Measurements from ENCODE around the gene ATAD2B.
"Not testable (repeated sequence)": the region's sequence is repeated elsewhere in the genome, so short reads cannot be mapped to it uniquely, and the experiment has no call there.

ATAD2B gene

DNA sequence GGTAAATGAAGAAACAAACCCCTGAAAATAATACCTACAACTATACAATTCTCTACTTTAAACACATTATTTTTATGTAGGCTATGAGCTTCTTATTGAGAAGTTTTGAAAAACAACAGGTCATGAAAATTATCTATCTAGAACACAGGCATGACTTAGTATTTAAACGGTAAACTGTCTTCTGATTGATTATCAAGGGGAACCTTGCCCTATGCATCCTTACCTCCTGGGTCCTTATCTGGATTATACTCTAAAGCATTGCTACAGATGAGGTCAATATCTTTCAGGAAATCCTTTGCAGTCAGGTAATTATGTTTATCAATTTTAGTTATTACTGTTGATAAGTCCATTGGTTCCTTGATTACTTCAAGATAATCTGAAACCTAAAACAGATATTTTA, 144.3 kb downstream of the ATAD2B start:
- DNase-seq = no peak

DNA sequence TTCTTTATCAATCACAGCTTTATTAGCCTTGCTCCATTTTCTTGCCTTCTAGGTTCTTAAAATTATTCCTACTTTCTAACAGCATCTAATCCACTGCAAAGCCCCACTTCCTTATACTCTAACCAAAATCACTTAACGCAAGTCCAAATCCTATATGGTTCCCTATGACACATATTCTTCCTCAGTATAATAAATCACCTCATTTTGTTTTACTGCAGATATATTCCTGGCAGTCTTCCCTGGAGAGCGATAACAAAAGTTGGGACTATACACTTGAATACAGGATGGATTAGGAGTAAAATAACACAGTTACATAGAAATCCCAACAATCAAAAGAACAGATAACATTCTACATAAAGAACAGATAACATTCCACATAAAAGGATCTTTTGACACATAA, 144.8 kb downstream of the ATAD2B start:
- DNase-seq = no peak

DNA sequence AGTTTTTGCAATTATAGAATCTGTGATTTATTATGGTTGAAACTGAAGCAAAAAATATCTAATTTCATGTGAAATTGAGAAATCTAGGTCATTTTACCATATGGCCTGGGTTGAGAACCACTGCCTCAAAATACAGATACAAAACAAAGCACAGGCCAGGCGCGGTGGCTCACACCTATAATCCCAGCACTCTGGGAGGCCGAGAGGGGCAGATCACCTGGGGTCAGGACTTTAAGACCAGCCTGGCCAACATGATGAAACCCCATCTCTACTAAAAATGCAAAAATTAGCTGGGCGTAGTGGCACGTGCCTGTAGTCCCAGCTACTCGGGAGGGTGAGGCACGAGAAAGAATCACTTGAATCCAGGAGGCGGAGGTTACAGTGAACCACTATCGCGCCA, 146.5 kb downstream of the ATAD2B start:
- DNase-seq = not testable (repeated sequence)

DNA sequence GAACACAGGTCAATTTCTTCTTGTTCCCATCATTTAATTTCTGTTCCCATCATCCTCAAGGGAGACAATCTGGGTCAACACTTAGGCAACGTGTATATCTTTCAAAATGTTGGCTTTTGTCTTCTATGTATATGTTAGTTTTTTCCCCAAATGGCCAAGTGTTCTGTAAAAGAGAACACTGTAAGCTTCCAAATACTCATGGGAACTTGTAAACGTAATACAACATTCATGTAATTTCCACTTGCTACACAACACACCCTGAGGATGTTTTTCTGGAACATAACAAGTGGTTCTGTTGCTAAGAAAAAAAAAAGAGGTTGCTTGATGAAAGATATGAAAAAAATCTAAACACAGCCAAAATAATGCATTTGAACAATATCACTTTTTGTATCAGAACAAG, 149.1 kb downstream of the ATAD2B start:
- DNase-seq = no peak

DNA sequence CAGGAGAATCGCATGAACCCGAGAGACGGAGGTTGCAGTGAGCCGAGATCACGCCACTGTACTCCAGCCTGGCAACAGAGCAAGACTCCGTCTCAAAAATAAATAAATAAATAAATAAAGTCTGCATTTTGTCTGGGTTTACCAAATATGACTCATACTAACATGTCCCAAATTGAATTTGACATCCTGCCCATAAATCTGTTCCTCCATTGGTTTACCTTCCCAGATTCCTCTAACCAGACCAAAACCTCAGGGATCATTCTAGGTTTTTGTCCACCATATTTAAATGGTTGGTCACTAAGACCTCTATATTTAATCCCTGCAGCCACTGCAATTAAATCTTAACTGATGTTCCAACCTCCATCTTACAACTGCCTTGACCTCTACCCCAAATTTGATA, 150.9 kb downstream of the ATAD2B start:
- no peak for DNase-seq

DNA sequence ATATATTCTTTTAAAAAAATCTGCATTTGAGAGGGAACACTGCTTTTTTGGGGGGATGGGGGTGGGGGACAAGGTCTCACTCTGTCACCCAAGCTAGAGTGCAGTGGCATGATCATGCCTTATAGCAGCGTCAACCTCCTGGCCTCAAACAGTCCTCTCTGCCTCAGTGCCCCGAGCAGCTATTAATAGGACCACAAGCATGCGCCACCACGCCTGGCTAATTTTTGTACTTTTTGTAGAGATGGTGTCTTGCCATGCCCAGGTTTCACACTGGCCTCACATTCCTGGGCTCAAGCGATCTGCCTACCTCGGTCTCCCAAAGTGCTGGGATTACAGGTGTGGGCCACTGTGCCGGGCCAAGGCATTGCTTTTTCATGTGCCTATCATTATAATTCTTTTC, 154.2 kb downstream of the ATAD2B start:
- no peak for DNase-seq

DNA sequence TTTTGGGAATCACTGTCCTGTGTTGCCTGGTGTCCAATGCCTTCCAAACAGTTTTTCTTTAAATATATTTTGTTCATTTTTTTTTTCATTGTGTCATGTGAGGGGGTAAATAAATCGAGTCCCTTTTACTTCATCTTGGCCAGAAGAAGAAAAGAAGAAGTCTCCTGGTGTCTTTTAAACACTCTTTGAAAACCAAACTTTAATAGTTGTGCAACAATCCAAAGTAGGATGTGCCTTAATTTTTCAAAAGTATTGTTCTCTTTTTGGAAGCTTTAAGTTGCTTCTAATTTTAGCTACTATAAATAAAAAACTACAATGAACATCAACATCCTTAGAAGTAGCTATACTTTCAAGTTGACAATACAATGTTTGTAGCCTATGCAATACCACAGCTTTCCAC, 154.9 kb downstream of the ATAD2B start:
- no peak for DNase-seq

DNA sequence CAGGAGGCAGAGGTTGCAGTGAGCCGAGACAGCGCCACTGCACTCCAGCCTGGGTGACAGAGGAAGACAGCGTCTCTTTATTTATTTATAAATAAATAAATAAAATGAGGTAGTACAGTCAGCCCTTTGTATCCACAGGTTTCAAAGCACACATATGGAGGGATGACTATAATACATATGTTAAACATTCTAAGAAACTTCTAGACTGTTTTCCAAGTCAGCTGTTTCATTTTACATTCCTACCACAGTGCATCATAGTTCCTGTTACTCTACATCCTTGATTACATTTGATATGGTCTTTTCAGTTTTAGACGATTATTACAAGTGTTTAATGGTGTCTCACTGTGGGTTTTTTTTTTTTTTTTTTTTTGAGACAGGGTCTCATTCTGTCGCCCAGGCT, 157.6 kb downstream of the ATAD2B start:
- DNase-seq = no peak

DNA sequence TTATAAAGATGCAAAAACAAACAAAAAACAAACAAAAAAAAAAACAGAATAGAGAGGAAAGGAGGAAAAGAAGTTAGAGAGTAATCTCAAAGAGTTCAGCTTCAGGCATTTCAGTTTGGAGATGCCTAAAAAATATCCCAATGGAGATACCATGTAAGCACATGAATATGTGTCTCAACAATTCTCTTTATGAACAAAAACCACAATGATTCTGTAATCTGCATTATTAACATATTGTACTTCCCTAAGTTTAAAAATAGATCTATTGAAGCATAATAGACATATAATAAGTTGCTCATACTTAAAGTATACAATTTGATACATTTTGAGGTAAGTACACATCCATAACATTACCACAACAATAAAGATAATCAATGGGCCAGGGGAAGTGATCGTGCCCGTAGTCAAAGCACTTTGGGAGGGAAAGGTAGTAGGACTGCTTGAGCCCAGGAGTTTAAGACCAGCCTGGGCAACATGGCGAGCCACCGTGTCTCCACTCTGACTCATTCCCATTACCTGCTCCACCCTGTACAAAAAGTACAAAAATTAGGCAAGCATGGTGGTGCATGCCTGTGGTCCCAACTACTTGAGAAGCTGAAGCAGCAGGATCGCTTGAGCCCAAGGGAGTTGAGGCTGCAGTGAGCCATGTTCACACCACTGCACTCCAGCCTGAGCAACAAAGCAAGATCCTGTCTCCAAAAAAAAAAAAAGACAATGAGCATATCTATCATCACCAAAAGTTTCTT, 158.9 kb downstream of the ATAD2B start:
- no peak for DNase-seq

DNA sequence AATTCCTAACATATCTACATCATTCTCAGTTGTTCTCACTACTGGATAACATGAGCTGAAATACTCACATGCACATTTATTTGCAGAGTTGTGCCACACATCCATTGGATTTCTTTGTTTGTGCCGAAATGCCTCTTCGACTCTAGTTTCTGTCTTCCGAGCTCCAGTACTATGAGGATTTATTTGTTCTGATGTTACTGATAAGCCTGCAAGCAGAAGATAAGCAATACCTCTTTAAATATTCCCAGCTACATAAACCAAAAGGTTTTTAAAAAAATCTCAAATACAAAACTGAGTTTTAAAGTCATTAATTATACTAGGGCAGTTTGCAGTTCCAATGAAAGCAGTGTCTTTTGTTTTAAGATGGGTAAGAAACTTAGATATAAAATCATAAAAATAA, 164.8 kb downstream of the ATAD2B start:
- no peak for DNase-seq

DNA sequence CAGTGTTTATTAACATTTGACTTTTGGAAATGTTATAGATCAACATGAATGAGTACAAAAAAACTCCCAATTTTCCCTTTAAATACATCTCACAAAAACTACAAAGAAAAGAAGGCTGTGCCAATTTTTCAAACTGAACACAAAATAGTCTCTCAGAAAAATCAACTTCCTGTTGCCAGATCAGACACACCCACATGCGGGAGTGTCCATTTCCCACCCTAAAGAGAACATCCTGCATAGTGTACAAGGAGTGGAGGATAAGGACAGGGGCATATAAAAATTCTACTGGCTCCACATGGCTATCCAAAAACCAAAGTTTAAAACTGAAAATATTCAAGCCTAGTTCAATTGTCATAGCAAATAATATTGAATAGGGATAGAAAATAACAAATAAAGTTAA, 165.3 kb downstream of the ATAD2B start:
- no peak for DNase-seq

DNA sequence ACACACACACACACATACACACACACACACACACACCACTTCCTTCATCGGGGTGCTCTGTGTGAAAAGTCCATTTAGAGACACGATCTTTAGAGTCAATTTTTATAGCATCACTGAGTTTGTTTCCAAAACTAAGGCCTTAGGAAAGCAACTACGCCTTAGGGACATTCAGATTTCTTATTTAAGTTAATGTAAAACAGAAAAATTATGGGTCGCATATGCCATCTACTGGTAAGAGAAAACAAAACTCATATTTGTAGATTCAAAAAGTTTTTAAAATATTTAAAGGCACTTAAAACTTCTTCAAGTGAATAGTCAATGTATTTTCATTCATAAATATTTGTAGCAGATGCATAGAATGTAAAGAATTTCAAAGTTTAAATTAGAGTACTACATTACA, 166.2 kb downstream of the ATAD2B start:
- DNase-seq = peak; percentile 28

DNA sequence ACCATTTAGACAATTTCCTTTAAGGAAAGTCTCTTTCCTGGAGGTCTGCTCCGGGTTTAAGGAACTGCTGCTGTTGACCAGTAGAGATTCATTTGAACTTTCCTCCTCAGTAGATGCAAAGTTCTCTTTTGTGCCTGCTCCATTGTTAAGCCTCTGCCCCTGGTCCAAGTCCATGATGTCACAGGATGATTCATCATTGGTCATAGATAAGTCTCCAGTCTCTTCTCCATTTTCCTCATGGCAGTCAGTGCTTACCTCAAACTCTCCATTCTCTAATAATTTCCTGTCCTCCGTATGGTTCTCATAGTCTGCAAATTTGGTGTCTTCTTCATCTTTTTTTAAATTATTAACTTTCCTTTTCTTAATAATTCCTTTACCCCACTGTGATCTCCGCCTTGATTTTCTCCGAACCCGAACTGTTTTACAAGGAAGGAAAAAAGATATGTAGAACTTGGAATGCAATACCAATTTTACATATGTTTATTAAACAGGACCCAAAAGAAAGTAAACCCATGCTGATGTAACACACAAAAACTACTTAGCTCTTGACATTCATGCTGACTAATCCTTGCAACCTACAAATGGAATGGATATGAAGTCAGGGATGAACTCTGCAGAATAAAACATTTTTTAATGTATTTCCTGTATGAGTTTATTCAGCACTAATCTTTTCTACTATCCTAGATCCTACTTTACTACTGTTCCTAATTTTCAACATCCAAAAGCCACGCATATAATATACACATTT, 169.1 kb downstream of the ATAD2B start:
- DNase-seq = peak; percentile 44

DNA sequence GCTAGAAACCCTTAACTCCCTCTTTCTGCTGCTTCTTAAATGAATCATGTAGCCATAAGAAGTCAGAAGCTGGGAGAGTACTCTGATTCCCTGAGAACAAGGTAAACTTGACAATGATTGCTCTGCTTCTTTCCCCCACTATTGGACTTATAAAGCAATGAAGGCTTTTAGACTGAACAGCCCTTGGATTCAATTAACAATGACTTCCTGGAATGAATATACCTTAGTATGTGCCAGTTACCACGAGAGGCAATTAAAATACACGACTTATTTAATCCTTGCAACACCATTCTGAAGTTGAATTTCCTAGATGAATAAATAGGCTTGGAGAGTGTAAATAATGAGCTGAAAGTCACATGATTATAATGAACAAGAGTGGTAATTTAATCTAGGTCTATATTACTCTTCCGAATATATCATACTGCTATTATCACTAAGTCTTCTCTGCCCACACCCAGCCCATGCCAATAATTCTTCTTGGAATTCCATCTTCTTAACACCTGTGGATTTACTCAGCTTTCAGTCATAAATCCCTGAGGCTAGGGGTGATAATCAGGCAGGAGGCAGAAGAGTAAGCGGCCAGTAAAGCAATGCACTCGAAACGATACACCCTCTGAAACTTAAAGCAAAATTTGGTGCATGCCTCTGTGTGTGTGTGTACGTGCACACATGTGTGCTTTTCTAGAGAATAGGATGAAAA, 170.2 kb downstream of the ATAD2B start:
- no peak for DNase-seq

DNA sequence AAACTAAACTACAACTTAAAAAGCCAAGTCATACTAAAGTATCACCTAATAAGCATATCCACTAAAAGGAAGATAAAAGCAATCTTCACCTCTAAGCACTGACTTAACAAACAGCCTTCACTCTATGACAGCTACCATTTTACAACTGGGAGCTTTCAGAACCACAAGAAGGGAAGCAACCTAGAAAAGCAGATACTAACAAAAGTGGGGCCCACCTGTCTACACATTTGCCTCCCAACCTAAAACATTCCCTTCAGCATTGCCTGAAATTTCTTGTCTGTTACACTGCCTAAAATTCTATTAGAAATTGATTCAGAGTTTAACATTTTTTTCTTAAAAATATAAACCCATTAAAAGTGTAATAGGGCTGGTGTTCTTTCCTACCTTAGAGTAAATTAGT, 172.0 kb downstream of the ATAD2B start:
- no peak for DNase-seq

DNA sequence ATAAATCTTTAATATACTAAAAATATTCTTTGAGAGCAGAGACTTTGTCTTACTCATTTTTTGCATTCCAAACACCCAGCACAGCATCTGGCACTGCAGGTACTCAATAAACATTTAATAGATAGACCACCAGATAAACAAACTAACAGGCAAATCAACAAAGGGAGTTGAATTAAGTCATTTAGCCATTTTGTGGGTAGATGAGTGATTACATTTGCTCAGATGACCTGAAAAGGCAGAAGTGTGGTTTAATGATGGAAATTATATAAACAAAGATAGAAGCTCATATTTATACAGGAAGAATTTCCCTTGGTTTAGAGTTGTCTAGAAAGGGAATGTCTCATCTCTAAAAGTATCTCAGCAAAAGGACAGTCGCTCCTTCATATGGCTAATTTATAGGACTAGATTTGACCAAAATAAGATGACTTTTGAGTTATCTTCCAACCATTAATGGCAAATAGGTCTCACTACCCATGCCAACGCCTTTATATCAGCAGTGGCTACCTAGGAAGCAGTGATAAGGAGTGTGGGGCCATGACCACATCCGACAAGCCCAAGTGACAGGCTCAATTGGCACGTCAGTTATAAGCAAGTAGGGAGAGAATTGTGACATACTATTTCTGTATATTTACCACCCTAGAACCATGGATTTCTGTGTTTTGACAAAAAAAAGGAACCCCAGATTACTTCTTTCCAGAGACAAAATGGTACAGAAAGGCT, 173.5 kb downstream of the ATAD2B start:
- DNase-seq = no peak

DNA sequence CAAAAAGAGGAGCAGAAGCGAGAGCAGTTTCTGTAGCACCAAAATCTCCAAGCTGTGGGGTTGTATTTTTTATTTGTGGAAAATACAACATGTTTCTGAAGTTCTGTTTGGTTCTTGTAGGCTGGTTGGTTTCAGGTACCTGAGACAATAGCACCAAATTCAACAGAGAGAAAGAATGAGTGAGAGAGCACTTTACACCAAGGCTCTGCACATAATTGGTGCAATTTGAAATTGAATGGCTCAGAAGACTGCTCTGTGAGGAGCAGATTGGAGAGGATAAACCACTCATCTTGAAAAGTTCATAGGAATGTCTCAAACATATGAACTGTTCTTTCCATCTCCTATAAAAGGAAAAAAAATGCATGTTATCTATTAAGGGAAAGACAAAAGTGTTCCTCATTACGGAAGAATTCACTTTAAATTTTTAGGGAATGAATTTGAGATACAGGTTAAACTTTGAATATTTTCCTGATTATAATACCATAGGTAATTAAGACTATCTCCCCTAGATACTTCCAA, 175.1 kb downstream of the ATAD2B start:
- no peak for DNase-seq

DNA sequence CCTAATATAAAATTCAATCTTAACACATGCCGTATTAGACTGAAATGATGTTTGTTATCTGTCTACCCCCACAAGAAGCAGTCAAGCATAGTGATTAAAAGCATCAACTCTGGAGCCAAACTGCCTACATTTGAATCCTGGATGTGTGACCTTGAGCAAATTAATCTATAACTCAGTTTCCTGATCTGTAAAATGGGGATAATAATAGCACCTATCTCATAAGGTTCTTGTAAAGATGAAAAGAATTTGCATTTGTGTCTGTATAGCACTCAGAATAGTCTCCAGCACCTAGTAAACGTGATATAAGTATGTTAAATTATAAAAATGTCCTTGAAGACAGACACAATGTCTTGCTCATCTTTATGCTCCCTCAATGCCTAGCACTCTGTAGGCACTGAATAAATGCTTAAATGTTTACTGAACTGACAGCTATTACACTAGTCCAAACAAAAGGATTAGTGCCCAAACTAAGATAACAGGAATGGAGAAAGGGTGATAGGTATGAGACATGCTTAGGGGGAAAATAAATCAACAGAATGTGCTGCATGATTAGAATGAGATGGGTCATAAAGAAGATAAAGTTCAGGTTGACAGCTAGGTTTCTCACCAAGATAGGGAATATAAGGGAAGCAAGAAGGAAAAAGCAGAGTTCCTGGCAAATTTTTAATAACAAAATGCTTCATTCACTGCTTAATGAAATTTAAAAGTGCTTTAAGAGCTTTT, 180.6 kb downstream of the ATAD2B start:
- no peak for DNase-seq

DNA sequence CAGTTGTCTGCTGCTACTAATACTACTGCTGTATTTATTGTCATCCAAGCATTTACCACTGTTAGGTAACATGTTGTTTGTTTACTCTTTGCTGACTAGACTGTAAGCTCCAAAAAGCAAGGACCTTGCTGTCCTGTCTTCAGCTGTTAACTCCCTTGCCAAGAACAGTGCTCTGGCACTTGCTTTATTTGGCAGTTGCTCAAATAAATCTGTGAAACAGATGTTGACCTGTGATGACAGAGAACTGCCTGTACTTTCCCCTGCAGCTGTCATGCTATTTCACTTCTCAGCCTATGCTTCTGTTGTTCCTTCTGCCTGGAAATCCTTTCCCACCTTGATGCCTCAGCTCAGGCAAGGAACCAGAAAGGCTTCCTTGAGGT, 181.2 kb downstream of the ATAD2B start:
- DNase-seq = peak; percentile 9

DNA sequence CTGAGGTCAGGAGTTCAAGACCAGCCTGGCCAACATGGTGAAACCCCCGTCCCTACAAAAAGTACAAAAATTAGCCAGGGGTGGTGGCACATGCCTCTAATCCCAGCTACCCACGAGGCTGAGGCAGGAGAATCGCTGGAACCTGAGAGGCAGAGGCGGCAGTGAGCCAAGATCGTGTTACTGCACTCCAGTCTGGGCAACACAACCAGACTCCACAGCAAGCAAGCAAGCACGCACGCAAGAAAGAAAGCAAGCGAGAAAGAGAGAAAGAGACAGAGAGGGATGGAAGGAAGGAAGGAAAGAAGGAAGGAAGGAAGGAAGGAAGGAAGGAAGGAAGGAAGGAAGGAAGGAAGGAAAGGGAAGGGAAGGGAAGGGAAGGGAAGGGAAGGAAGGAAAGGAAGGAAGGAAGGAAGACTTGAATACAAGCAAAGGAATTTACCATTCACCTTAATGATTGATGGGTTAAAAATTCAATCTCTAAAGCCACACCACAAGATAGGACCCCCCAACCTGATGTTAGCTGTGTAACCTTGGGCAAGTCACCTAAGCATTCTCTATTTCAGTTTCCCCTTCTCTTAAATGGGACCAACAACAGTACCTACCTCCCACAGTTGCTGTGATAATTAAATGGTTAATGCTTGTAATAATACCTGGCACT, 181.7 kb downstream of the ATAD2B start:
- DNase-seq = no peak

DNA sequence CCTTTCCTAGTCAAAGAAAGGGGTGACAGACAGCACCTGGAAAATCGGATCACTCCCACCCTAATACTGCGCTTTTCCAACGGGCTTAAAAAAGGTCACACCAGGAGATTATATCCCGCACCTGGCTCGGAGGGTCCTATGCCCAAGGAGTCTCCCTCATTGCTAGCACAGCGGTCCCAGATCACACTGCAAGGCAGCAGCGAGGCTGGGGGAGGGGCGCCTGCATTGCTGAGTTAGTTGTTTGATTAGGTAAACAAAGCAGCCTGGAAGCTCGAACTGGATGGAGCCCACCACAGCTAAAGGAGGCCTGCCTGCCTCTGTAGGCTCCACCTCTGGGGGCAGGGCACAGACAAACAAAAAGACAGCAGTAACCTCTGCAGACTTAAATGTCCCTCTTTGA, 190.1 kb downstream of the ATAD2B start:
- DNase-seq = not testable (repeated sequence)

DNA sequence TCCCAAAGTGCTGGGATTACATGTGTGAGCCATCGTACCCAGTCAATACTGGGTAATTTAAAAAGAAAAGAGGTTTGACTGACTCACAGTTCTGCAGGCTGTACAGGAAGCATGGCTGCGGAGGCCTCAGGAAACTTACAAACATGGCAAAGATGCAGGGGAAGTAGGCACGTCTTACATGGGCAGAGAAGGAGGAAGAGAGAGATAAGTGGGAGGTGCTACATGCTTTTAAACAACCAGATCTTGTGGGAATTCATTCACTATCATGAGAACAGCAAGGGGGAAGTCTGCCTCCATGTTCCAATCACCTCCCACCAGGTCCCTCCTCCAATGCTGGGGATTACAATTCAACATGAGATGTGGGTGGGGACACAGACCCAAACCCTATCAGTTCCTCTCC, 192.5 kb downstream of the ATAD2B start:
- no peak for DNase-seq

Measured in DMS53 (cell line).